Central memory CD4-positive, alpha-beta T cell (primary cell): ENCODE results near the gene YAP1.
A peak's percentile ranks its signal among the peaks of the same experiment; 100 is the strongest.

Experiments used
- DNase-seq: peaks from one replicate; pipeline ENCODE4 v3.0.0; 2022
- total RNA-seq, 3 experiments: gene quantifications; one replicate each; lab custom pipeline; 2026; lab: John Stamatoyannopoulos, UW

Gene YAP1
- total RNA-seq, result 0 to 1.4 (median 0.11) reads per million in 3 experiments

- DNase-seq, result peak; percentile 56
Observed at GRCh38 chr11:102109896-102110760, at the start of gene YAP1. YAP1 (plus strand) TSS chr11:102110447; CDS start chr11:102110849, 402 bp downstream.

GRCh38 chr11:102061276-102061675 is 49.0 kb upstream of the YAP1 start:
- no peak for DNase-seq

DNA sequence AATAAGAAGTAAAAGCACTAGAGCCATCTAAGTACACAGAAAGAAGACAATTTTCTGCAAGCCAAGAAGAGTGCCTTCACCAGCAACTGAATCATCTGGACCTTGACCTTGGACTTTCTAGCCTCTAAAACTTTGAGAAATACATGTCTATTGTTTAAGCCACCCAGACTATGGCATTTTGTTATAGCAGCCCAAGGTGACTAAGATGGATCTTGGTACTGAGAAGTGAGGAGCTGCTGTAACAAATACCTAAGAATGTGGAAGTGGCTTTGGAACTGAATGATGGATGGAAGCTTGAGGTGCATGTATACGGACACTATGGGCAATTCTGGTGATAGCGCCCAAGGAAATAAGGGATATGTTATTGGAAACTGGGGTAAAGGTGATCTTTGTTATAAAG is 48.1 kb upstream of the YAP1 start:
- DNase-seq, result no peak

GRCh38 chr11:102064316-102064715 is 45.9 kb upstream of the YAP1 start:
- no peak for DNase-seq

- no peak for DNase-seq
Observed at GRCh38 chr11:102070766-102071165, 39.5 kb upstream of the YAP1 start.

DNA sequence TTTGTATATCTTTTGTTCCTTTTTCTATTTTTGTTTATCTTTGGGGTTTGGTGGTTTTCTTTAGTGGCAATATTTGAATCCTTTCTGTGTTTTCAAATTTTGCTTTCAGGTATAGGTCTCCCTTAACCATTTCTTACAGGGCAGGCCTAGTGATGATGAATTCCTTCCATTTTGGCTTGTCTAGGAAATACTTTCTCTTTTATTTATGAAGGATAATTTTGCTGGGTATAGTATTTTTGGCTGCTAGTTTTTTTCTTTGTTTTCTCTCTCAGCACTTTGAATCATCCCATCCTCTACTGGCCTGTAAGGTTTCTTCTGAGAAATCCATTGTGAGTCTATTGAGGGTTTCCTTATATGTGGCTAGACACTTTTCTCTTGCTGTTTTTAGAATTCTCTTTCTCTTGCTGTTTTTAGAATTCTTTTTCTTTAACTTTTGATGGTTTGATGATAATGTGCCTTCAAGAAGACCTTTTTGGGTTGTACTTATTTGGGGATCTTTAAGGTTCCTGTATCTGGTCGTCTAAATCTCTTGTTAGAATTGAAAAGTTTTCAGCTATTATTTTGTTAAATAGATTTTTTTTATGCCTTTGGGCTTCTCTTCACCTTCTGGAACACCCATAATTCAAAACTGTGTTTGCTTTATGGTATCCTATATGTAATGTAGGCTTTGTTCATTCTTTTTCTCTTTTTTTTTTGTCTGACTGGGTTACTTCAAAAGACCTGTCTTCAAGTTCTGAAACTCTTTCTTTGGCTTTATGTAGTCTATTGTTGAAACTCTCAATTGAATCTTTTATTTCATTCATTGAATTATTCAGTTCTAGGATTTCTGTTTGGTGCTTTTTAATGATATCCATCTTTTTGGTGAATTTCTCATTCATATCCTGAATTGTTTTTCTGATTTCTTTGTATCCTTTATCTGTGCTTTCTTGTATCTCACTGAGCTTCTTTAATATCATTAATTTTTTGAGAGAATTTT is 38.5 kb upstream of the YAP1 start:
- no peak for DNase-seq

DNA sequence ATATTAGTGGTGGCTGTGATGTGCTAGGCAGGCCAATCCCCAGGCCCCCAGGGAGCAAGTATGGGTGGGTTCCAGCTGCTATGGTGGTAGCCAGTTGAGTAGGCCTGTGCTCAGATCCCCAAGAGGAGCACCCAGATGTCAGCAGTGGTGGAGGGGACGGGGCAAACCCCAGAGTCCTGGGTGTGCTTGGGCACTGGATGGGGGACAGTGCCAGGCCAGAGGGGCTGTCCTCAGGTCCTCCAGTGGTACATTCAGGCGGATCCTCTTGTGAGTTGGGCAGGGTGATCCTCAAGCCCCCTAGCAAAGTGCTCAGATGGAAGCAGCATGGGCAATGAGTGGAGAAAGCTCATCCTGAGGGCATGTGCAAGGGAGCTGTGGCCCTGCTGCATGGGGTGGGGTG is 37.0 kb upstream of the YAP1 start:
- no peak for DNase-seq

DNA sequence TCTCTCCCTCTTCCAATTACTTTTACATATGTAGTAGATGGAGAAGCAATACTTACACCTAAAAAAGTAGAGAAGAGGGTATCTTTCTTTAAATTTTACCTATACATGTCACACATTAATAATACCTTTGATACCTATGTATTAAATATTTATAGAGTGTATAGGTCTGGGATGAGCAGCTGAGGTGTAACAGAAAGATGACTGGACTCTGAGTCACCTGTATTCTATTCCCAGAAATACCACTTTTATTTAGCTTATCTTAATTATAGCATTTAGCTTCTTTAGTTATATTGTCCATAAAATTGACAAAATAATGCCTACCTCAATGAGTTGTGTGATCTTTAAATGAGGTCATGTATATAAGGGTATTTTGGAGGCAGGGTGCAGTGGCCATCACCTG is 30.6 kb upstream of the YAP1 start:
- DNase-seq, result no peak

DNA sequence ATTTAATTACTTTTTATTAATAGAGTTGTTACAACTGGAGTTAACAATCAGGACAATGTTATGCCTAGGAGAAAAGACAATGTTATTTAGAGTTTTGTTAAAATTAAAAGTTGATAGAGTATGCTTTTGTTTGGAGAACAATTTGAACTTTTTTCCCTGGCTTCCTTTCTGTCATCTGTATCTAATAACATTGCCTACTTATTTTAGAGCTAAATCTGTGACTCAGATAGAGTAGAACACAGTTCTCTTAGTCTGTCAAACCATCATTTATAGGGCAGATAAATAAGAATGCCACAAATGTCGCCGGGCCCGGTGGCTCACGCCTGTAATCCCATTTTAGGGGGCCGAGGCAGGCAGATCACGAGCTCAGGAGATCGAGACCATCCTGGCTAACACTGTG is 28.9 kb upstream of the YAP1 start:
- no peak for DNase-seq

DNA sequence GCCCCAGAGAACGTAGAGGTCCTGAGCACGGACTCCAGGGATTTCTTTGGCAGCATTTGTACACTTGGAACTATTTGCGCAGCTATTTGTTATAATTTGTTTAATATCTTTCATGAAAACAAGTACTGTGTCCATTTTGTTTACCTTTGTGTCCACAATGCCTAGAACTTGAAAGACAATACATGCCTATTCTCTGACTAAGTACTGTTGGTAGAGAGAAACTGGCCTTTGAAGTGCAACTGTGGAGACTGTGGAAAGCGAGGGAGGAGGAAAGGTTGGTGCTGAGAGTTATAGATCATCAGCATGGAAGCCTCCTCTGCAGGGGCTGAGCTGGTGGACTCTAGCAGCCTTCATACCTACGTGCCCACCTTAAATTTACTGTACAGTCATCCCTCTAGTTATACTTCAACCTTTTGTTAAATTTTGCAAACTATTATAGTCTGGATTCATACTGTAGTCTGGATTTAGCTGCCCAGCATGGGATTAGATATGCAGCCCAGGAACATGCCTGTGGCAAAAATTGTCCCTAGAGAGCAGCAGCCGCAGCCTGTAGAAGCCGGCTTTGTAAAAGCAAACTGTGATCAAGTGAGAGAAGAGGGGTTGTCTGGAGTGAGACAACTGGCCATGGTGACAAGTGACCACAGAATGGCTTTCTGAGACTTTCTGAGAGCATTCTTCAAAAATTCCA is 24.2 kb upstream of the YAP1 start:
- no peak for DNase-seq

- no peak for DNase-seq
Observed at GRCh38 chr11:102097186-102097585, 13.1 kb upstream of the YAP1 start.

DNA sequence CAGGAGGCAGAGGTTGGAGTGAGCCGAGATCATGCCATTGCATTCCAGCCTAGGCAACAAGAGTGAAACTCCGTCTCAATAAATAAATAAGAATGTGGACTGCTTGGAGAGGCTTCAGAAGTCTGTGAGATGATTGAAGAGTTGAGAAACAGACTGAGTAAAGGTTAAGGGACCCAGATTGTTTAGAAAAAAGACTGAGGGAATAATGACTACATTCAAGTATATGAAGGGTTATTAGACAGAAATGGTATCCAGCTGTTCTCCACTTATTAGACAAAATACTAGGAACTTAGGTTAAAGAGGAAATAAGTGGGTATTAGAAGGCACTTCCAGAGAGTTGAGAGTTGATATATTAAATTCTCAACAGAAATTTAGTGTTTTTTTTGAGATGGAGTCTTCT is 10.5 kb upstream of the YAP1 start:
- no peak for DNase-seq

DNA sequence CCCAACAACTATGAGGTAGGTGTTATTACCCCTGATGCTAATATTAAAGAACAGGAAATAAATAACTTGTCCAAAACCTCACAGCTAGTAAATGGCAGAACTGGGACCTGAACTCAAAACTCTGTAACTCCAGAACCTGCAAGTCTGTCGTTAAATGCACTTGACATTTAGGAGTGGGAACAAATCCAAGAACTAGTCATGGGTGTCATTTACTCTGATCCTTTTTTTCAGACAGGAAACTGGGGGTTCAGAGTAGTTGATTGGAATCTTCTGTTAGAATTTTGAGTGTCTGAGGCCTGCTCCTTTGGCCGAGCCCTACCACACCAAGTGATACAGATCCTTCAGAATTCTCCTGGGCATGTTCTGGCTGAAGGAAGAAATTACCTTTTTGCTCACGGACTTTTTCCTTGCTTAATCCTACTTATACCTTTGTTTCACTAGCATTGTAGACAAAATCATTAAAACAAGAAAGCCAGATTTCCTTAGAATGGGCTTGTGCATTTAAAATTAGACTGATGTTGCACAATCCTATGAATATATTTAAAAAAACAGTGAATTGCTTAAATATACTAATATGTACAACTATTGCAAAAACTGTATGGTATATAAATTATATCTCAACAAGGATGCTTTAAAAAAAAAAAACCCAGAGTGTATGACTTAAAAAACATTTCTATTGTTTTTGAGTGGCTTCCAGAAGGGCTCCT is 1.4 kb upstream of the YAP1 start:
- no peak for DNase-seq

- no peak for DNase-seq
Observed at GRCh38 chr11:102110761-102111010, 439 bp downstream of the YAP1 start.

DNA sequence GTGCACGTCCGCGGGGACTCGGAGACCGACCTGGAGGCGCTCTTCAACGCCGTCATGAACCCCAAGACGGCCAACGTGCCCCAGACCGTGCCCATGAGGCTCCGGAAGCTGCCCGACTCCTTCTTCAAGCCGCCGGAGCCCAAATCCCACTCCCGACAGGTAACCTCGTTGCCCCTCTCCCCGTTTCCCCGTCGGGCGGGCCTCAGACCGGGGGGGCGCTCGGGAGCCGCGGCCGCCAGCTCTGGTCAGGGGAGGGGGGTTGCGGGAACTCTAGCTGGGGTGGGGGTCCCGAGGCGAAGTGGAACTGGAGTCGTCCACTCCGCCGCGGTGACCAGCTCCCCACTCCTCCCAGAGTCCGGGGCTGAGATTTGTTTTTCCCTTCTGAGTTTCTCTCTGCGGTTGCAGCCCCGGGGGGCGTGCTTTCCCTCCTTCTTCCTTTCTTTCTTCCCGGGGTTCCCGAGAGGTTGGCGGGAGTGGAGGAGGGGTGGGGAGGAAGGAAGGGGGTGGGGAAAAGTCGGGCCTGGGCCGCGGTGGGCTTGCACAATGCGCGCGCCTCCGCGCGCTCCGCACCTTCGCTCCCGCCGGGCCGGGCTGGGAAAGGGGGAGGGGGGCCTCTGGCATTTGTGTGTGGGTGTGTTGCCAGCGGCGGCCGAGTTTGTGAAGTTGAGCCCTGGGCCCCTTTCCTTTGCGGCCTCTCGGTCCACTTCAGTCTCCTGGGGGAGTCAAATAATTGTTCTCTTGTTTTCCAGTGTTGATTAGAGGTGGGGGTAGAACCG is 952 bp downstream of the YAP1 start:
- peak; percentile 18 for DNase-seq

- DNase-seq, result peak; percentile 28
Observed at GRCh38 chr11:102111787-102112508, 1.7 kb downstream of the YAP1 start.

GRCh38 chr11:102112509-102112821 is 2.2 kb downstream of the YAP1 start:
- DNase-seq, result no peak

- DNase-seq, result no peak
Observed at GRCh38 chr11:102114032-102114431, 3.8 kb downstream of the YAP1 start.

GRCh38 chr11:102115557-102115956 is 5.3 kb downstream of the YAP1 start:
- no peak for DNase-seq

DNA sequence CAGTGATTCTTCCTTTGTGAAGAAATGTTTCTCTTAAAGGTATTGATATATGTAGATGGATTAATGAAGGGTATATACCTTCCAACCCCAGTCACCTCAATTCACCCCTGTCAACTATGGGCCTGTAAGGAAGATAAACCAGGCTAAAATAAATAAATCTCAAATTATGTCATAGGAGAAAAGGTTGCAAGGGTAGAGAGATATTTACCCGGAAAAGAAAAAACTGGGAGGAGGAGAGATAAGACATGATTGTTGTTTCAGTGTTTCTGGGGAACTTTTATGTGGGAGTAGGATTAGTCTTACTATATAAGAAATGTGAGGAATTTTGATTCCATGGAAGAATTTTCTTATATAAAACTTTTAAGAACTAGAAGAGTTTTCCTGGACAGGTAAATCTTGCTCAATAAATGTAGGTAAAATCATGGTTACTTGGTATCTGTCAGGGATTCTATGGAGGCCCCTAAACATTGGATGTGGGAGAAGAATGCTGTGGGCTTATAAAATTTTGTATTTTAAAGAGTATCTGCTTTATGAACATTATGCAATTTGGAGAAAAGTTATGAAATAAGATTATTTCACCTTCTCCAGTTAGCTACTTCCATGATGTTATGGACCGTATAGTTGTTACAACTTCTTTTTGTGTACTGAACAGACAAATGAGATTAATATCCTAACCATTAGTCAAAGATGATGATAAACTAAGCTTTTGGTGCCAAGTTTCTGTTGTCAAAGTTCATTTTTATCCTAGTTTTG is 6.4 kb downstream of the YAP1 start:
- DNase-seq, result no peak
